Thyroid gland (tissue), 4 donors: ENCODE data around the gene CRBN.

Experiments
- CTCF ChIP-seq, 6 experiments: fragments of 200-600 bp in 3 of 6; fragments of 450-650 bp in 3 of 6; sonication (generic) in 3 of 6; IDR thresholded peaks; one replicate each; pipeline ENCODE4 v1.5.1; 2016 to 2019; ENCODE audit warnings: antibody characterized with exemption in 6 of 6, mild to moderate bottlenecking in 2 of 6, inconsistent platforms in 1 of 6, moderate library complexity in 1 of 6
- POLR2A ChIP-seq, 2 donors: fragments of 450-650 bp; IDR thresholded peaks; one replicate each; pipeline ENCODE4 v1.6.1; 2017; ENCODE audit warnings: antibody characterized with exemption in 2 of 2, mild to moderate bottlenecking in 2 of 2, moderate library complexity in 1 of 2

- no peak for TF ChIP-seq CTCF (IDR thresholded peaks at IDR 0.05)
- TF ChIP-seq POLR2A (IDR thresholded peaks at IDR 0.05), result no peak
These were observed 9.7 kb upstream of the CRBN start for GRCh38 chr3:3189102-3189727.
